ENCODE results near the gene ZNF169. TPM values are rescaled to one million over a fixed set of nuclear protein-coding genes. Genes with fewer than 3 reads are reported as not detected.
"Not testable (repeated sequence)": the region's sequence is repeated elsewhere in the genome, so short reads cannot be mapped to it uniquely, and the experiment has no call there.

ZNF169 gene
- total RNA-seq, 2 donors from 2014 or later = 6.3 to 15.5 TPM

GRCh38 chr9:94265626-94266402 is 6.7 kb downstream of the ZNF169 start:
- not testable (repeated sequence) for ATAC-seq; H3K27ac Mint-ChIP-seq; H3K27me3 Mint-ChIP-seq; H3K4me1 Mint-ChIP-seq (ENCODE audit: low read depth in 2 of 2); H3K36me3 Mint-ChIP-seq; H3K4me3 Mint-ChIP-seq; DNase-seq (ENCODE audit: low spot score); H3K9me3 Mint-ChIP-seq

GRCh38 chr9:94269264-94269663 is 10.2 kb downstream of the ZNF169 start:
- peaks cover 10 to 14% of the 10 kb centered on the region in 2 donors for H3K4me1 Mint-ChIP-seq (ENCODE audit: low read depth in 2 of 2)
- ATAC-seq (no peak), DNase-seq (ENCODE audit: low spot score) (no peak)
- H3K27me3 Mint-ChIP-seq = no peaks in the 10 kb centered on the region
- H3K27ac Mint-ChIP-seq = no peak overlapping the region
- H3K4me3 Mint-ChIP-seq = no peak overlapping the region
- H3K9me3 Mint-ChIP-seq = no peaks in the 10 kb centered on the region
- H3K36me3 Mint-ChIP-seq = peaks cover 6% of the 10 kb centered on the region

DNA sequence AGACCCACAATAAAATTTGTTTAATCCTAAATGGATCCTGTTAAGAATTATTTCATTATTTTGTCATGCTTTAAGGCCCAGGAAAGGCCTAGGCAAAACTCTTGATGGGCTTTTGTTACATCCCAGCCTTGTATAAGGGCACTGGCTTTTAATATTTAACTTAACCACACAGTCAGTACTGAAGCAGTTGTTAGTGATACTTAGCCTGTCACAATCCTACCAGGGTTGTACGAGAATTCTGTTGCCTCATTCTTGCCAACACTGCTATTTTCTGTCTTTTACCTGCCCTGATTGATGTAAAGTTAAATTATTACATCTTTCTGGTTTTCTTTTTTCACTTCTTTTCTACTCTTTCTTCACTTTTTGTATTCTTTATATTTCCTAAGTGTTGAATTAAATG is 10.9 kb downstream of the ZNF169 start:
- no peak overlapping the region for H3K4me3 Mint-ChIP-seq
- H3K4me1 Mint-ChIP-seq (ENCODE audit: low read depth in 2 of 2) = peaks cover 10 to 16% of the 10 kb centered on the region in 2 donors
- no peaks in the 10 kb centered on the region for H3K27me3 Mint-ChIP-seq
- peaks cover 6% of the 10 kb centered on the region for H3K36me3 Mint-ChIP-seq
- ATAC-seq (no peak), DNase-seq (ENCODE audit: low spot score) (no peak)
- H3K27ac Mint-ChIP-seq = no peak overlapping the region
- no peaks in the 10 kb centered on the region for H3K9me3 Mint-ChIP-seq

GRCh38 chr9:94277029-94277428 is 17.9 kb downstream of the ZNF169 start:
- not testable (repeated sequence) for ATAC-seq; H3K27me3 Mint-ChIP-seq; H3K4me3 Mint-ChIP-seq; H3K27ac Mint-ChIP-seq; DNase-seq (ENCODE audit: low spot score); H3K9me3 Mint-ChIP-seq
- H3K36me3 Mint-ChIP-seq = peaks cover 33% of the 10 kb centered on the region
- peaks cover 10 to 26% of the 10 kb centered on the region in 2 donors for H3K4me1 Mint-ChIP-seq (ENCODE audit: low read depth in 2 of 2)

DNA sequence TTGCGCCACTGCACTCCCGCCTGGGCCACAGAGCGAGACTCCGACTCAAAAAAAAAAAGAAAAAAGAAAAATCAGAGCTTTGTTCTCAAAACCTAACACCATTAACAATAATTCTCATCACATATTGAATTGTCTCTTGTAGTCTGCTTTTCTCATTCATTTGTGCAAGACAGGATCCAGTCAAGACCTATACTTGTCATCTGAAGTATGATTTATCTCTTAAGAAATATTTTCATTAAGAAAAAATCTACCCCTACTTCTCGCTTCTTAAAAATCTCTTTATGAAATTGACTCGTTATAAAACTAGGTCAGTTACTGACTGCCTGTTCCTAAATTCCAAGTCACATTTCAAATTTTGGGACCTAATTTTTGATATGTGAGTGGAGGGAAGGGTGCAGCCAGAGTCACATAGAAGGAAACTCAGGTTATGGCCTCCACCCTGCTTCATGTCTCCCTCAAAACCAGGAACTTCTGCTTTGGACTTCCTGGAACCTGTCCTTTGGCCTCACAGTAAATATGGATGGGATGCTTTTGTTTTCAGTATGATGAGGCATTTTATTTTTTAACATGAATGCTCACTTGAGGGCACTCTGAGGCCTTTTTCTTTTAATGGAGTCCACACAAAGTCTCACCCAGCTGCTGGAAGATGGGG is 18.9 kb downstream of the ZNF169 start:
- Mint-ChIP-seq H3K27me3 (no peaks in the 10 kb centered on the region), H3K4me3 (no peak overlapping the region)

GRCh38 chr9:94280409-94280989 is 21.4 kb downstream of the ZNF169 start:
- peaks cover 41% of the 10 kb centered on the region for H3K36me3 Mint-ChIP-seq
- H3K4me3 Mint-ChIP-seq = no peak overlapping the region
- no peak for ATAC-seq

More for the DNA sequence above, 18.9 kb downstream of the ZNF169 start:
- no peak overlapping the region for H3K27ac Mint-ChIP-seq
- DNase-seq (ENCODE audit: low spot score) (no peak), ATAC-seq (no peak)
- H3K9me3 Mint-ChIP-seq = no peaks in the 10 kb centered on the region
- H3K4me1 Mint-ChIP-seq (ENCODE audit: low read depth in 2 of 2) = peaks cover under 1 to 19% of the 10 kb centered on the region in 2 donors
- H3K36me3 Mint-ChIP-seq = peaks cover 33% of the 10 kb centered on the region

GRCh38 chr9:94281101-94281500 is 22.0 kb downstream of the ZNF169 start:
- H3K4me1 Mint-ChIP-seq (ENCODE audit: low read depth in 2 of 2) = peaks cover 5 to 9% of the 10 kb centered on the region in 2 donors
- H3K9me3 Mint-ChIP-seq = no peaks in the 10 kb centered on the region
- DNase-seq (ENCODE audit: low spot score) (no peak), ATAC-seq (no peak)
- no peak overlapping the region for H3K4me3 Mint-ChIP-seq
- no peaks in the 10 kb centered on the region for H3K27me3 Mint-ChIP-seq
- H3K36me3 Mint-ChIP-seq = peaks cover 41% of the 10 kb centered on the region
- H3K27ac Mint-ChIP-seq = no peak overlapping the region

More at GRCh38 chr9:94280409-94280989, 21.4 kb downstream of the ZNF169 start:
- H3K9me3 Mint-ChIP-seq = no peaks in the 10 kb centered on the region
- DNase-seq (ENCODE audit: low spot score) = no peak
- H3K27me3 Mint-ChIP-seq = no peaks in the 10 kb centered on the region
- H3K27ac Mint-ChIP-seq = no peak overlapping the region
- H3K4me1 Mint-ChIP-seq (ENCODE audit: low read depth in 2 of 2) = peaks cover 5 to 10% of the 10 kb centered on the region in 2 donors

GRCh38 chr9:94286116-94286515 is 27.0 kb downstream of the ZNF169 start:
- no peak for DNase-seq (ENCODE audit: low spot score)
- Mint-ChIP-seq H3K4me3 (no peak overlapping the region), H3K4me1 (ENCODE audit: low read depth in 2 of 2) (peaks cover 5 to 6% of the 10 kb centered on the region in 2 donors), H3K27ac (no peak overlapping the region), H3K27me3 (no peaks in the 10 kb centered on the region), H3K36me3 (peaks cover 15% of the 10 kb centered on the region), H3K9me3 (peaks cover under 1% of the 10 kb centered on the region)
- no peak for ATAC-seq

DNA sequence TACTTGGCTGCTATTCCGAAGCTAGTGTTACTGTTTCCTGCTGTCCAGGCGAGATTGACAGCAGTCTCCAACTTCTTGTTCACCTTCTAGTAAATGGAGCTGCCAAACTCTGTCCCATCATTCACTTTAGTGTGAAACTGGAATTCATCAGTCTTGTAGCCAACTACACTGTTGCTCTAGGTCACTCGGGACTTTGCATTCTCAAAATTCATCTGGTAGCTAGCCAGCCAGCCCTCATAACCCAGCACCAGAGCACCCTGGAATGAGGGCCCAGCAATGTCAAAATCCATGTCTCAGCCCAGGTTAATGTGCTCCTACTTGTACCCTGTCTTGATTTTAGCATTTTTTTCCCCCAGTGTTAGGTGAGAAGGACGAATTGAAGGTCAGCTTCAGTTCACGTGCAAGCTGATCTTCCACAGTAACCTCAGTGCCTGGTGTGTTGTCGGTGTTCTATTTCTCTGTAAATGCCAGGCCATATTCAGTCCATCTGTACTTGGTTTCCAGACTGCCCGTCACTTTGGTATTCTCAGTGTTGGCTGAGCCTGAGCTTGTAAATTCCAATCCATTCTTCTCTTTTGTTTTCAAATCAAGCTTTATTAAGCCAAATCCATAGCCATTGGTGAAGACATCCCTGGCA is 28.9 kb downstream of the ZNF169 start:
- peaks cover 3% of the 10 kb centered on the region for H3K9me3 Mint-ChIP-seq
- ATAC-seq (no peak), DNase-seq (ENCODE audit: low spot score) (no peak)
- H3K27me3 Mint-ChIP-seq = no peaks in the 10 kb centered on the region
- no peak overlapping the region for H3K27ac Mint-ChIP-seq
- peaks cover 5 to 6% of the 10 kb centered on the region in 2 donors for H3K4me1 Mint-ChIP-seq (ENCODE audit: low read depth in 2 of 2)
- no peak overlapping the region for H3K4me3 Mint-ChIP-seq
- peaks cover 13% of the 10 kb centered on the region for H3K36me3 Mint-ChIP-seq

GRCh38 chr9:94289691-94290090 is 30.6 kb downstream of the ZNF169 start:
- Mint-ChIP-seq H3K4me3 (no peak overlapping the region), H3K9me3 (peaks cover 3% of the 10 kb centered on the region), H3K36me3 (peaks cover 18% of the 10 kb centered on the region), H3K27me3 (no peaks in the 10 kb centered on the region), H3K4me1 (ENCODE audit: low read depth in 2 of 2) (peaks cover 5 to 6% of the 10 kb centered on the region in 2 donors), H3K27ac (no peak overlapping the region)
- DNase-seq (ENCODE audit: low spot score) = no peak
- ATAC-seq = no peak

DNA sequence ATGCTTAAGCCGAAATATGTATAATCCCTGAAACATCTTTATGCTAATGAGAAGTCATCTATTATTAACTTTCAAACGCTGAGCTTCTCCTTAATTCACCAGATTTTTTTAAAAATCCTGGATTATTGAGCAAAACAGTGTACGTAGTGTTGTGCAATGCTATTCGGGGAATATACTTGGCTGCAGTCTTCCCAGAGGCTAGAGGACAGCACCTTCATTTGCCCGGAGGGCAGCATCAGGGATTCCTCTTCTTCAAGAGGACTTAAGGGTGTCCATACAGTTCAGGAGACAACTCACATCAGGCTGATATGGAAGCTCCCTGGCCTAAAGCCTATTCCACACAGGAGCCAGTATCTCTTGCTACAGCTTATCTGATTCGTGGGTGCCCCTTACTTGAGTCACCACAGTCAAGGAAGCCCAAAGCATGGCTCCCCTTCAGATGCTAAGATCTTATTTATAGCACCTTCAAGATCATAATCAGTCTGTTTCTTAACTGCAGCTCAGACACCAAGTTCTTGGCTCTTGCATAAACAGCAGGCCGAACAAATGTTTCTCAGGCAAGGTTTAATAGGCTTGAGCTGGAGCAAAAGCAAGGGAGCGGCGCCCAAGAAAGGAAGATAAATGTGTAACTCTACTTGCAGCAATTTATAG is 40.0 kb downstream of the ZNF169 start:
- no peak for DNase-seq (ENCODE audit: low spot score)
- Mint-ChIP-seq H3K4me3 (no peak overlapping the region), H3K9me3 (no peaks in the 10 kb centered on the region), H3K36me3 (peaks cover 6% of the 10 kb centered on the region), H3K4me1 (ENCODE audit: low read depth in 2 of 2) (no peaks in the 10 kb centered on the region), H3K27me3 (no peaks in the 10 kb centered on the region), H3K27ac (no peak overlapping the region)
- ATAC-seq = no peak

DNA sequence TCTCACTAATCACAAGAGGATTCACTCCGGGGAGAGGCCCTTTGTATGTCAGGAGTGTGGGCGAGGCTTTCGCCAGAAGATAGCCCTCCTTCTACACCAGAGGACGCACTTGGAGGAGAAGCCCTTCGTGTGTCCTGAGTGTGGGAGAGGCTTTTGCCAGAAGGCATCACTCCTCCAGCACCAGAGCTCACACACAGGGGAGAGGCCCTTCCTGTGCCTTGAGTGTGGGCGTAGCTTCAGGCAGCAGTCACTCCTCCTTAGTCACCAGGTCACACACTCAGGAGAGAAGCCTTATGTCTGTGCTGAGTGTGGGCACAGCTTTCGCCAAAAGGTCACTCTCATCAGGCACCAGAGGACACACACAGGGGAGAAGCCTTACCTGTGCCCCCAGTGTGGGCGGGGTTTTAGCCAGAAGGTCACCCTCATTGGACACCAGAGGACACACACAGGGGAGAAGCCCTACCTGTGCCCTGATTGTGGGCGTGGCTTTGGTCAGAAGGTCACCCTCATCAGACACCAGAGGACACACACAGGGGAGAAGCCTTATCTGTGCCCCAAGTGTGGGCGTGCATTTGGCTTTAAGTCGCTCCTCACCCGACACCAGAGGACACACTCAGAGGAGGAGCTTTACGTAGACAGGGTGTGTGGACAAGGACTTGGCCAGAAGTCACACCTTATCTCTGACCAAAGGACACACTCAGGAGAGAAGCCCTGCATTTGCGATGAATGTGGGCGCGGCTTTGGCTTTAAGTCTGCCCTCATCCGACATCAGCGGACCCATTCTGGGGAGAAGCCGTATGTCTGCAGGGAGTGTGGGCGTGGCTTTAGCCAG is 41.6 kb downstream of the ZNF169 start:
- H3K4me3 Mint-ChIP-seq = no peak overlapping the region
- peak; percentile 20 to 31 for ATAC-seq
- H3K36me3 Mint-ChIP-seq = peaks cover 5% of the 10 kb centered on the region
- H3K9me3 Mint-ChIP-seq = no peaks in the 10 kb centered on the region
- no peaks in the 10 kb centered on the region for H3K4me1 Mint-ChIP-seq (ENCODE audit: low read depth in 2 of 2)
- no peak overlapping the region for H3K27ac Mint-ChIP-seq
- DNase-seq (ENCODE audit: low spot score) = no peak
- H3K27me3 Mint-ChIP-seq = no peaks in the 10 kb centered on the region

GRCh38 chr9:94301583-94301982 is 42.5 kb downstream of the ZNF169 start:
- DNase-seq (ENCODE audit: low spot score) (no peak), ATAC-seq (no peak)
- Mint-ChIP-seq H3K27me3 (no peaks in the 10 kb centered on the region), H3K36me3 (peaks cover 5% of the 10 kb centered on the region), H3K4me3 (no peak overlapping the region), H3K4me1 (ENCODE audit: low read depth in 2 of 2) (no peaks in the 10 kb centered on the region), H3K27ac (no peak overlapping the region), H3K9me3 (no peaks in the 10 kb centered on the region)
